H1 (cell line): ENCODE measurements around the gene SCNN1G. TPM values are rescaled to one million over a fixed set of nuclear protein-coding genes. Genes with fewer than 3 reads are reported as not detected.

ENCODE experiments used
- GABPA ChIP-seq: IDR thresholded peaks from 2 replicates; pipeline ENCODE4 v1.6.1; 2011; ENCODE audit warnings: mild to moderate bottlenecking, low read length, moderate library complexity, borderline replicate concordance; ENCODE audit not compliant: insufficient read depth
- SUZ12 ChIP-seq: fragments of 200-600 bp; sonication (generic); IDR thresholded peaks from 2 replicates; pipeline ENCODE4 v1.6.1; 2012; ENCODE audit warnings: mild to moderate bottlenecking, inconsistent platforms, low read length, moderate library complexity, mixed read lengths
- polyA plus RNA-seq, 7 experiments: library from polyadenylated mRNA; depleted of rRNA in 3 of 7; stranded (reverse) in 5 of 7; unstranded in 2 of 7; fragments of >200 nt in 5 of 7; fragments of 200-250 nt in 2 of 7; gene quantifications; 1 replicate in 5 of 7; 2 replicates in 1 of 7; 4 replicates in 1 of 7; pipeline versions ENCODE4 v1.2.1 to v1.2.3, GENCODE V29; 2011 to 2013; ENCODE audit warnings: missing spikeins in 2 of 7, mixed read lengths in 2 of 7
- total RNA-seq: library from RNA; stranded (reverse); fragmentation: NEBNext Ultra II Directional; extraction: Animal tissue kit (Norgen Biotek cat#: 25700); gene quantifications from 2 replicates; pipeline ENCODE4 v1.2.1, GENCODE V29; 2021

SCNN1G gene
- total and polyA plus RNA-seq, 2 of the 8 experiments (the other 6 are each of a cell fraction or from before 2014, with no cell fraction given), result 0.73 to 1.1 TPM

- TF ChIP-seq SUZ12, result no peak
- no peak for TF ChIP-seq GABPA
These were observed 41.0 kb upstream of the SCNN1G start (continued) for GRCh38 chr16:23141500-23141899.
